GM20000 (cell line): Measurements from ENCODE around the gene PIAS4.

Experiments used
- DNase-seq: peaks from one replicate; pipeline ENCODE4 v3.0.0; 2012; ENCODE audit warnings: low spot score
- TF ChIP-seq, protein P1 (sequence below): IDR thresholded peaks from 2 replicates; pipeline ENCODE4 v1.5.1; 2012; ENCODE audit warnings: mild to moderate bottlenecking, control low read depth; ENCODE audit errors: extremely low read depth, missing control alignments

PIAS4 gene

DNA sequence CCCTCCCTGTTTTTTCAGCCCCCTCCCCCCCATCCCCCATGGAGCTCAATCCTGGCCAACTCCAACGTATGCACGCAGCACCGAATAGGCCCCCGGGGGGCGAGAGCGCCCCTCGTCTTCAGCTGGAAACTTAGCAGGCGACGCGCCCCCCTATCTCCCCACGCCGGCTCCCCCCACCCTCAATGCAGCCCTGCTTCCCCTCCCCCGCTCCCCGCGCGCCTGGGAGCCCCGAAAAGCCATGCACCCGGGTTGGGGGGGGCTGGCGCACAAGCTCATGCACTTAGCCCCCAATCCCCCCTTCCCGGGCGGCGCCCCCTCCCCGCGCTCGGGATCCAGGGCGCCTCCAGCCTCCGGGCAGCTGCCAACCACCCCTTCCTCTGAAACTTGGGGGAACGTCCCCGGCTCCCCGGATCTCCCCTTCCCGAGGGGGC lies 58.7 kb downstream of the PIAS4 start:
- no peak for DNase-seq
- TF ChIP-seq, protein P1, sequence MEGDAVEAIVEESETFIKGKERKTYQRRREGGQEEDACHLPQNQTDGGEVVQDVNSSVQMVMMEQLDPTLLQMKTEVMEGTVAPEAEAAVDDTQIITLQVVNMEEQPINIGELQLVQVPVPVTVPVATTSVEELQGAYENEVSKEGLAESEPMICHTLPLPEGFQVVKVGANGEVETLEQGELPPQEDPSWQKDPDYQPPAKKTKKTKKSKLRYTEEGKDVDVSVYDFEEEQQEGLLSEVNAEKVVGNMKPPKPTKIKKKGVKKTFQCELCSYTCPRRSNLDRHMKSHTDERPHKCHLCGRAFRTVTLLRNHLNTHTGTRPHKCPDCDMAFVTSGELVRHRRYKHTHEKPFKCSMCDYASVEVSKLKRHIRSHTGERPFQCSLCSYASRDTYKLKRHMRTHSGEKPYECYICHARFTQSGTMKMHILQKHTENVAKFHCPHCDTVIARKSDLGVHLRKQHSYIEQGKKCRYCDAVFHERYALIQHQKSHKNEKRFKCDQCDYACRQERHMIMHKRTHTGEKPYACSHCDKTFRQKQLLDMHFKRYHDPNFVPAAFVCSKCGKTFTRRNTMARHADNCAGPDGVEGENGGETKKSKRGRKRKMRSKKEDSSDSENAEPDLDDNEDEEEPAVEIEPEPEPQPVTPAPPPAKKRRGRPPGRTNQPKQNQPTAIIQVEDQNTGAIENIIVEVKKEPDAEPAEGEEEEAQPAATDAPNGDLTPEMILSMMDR, result no peak

DNA sequence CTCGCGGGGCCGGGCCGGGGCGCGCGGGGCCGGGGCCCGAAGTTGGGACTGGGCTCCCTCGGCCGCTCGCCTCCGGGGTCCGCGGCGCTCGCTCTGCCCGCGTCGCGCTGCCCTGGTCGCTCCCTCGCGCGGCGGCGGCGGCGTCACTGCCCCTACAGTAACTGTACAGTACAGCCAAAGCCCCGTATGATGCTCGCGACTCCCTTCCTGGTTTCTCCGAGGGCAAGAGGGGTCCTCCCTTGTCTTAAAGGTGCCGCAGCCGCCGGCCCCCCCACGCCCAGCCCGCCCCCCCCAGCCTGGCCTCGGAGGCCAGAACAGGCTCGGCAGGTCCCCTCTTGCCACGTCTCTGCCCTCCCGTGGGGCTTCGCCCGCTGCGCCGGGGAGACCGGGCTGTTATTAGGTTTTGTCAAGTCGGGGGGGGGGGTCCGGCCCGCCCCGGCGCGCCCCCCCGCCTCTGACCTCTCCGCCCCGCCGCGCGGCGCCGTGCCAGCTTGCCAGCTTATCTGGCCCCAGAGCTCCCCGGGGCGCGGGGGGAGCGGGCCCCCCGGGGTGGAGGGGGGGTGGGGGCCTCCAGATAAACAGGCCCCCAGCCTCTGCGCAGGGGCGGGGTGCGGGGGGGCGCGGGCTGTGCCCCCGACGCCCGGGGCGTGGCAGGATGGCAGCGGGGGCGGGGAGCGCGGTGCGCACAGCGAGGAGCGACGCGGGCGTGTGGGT lies 59.3 kb downstream of the PIAS4 start, which contains the start of gene ZBTB7A:
ZBTB7A (minus strand) TSS at position 218 of the 714 bp plus-strand sequence. CDS start 11,667 bp downstream, outside the sequence.
- peak; percentile 87 for DNase-seq
- TF ChIP-seq, protein P1, result no peak

DNA sequence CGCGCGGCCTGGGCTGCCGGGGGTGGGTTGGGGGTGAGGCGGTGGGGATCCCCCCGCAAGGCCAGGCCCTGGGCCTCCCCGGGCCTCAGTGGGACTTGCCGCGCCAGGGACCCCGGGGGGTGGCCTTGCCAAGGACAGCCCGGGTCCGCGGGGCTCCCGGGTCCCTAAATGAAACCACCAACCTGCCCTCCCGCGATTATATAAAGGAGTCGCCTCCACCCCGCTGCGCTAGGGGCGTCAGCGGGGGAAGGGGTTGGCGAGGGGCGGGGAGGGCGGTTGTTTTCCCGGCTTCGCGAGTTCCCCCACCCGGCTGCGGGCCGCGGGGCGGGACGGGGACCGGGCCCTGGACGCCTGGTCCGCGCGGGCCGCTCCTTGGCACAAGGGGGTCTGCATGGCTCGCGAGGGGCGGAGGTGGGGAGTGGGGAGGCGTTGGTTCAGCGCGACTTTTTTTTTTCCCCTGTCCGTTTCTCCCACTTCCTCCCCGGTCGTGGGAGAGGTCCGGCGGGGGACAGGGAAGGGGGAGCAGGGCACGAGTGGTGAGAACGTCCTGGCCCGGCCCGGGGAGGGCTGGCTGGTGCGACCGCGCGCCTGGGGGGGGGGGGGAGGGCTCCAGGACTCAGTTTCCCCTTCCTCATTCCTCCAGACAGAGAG lies 60.0 kb downstream of the PIAS4 start:
- peak; percentile 73 for DNase-seq
- TF ChIP-seq, protein P1, result no peak

DNA sequence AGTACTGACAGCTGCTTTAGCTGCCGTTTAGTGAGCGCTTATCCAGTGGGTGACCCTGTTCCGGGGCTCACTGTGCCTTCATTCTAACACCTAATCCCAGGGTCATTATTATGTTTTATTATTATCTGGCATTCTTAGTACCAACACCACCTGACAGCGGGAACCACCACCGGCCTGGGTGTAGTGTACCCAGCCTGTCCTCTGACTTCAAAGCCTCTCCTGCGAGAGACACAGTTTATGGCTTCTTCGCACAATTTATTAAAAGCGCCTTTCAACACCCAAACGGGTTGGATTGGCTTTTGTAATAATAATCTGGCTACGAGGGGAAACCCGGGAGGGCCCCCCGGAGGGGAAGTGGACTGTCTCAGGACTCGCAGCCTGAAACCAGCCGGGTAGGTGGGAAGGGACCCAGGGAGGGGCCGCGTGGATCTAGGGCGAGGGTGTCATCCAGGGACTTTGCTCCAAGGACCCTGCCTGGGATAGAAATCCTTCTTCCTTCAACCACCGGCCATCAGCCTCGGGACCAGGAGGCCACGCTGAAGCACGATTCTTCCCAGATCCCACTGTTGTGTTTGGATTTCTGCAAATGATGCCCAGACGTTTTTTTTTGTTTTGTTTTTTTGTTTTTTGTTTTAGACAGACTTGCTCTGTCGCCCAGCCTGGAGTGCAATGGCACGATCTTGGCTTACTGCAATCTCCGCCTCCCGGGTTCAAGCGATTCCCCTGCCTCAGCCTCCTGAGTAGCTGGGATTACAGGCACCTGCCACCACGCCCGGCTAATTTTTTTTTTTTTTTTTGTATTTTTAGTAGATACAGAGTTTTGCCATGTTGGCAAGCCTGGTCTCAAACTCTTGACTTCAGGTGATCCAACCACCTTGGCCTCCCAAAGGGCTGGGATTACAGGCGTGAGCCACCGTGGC lies 60.8 kb downstream of the PIAS4 start:
- peak; percentile 17 for DNase-seq

DNA sequence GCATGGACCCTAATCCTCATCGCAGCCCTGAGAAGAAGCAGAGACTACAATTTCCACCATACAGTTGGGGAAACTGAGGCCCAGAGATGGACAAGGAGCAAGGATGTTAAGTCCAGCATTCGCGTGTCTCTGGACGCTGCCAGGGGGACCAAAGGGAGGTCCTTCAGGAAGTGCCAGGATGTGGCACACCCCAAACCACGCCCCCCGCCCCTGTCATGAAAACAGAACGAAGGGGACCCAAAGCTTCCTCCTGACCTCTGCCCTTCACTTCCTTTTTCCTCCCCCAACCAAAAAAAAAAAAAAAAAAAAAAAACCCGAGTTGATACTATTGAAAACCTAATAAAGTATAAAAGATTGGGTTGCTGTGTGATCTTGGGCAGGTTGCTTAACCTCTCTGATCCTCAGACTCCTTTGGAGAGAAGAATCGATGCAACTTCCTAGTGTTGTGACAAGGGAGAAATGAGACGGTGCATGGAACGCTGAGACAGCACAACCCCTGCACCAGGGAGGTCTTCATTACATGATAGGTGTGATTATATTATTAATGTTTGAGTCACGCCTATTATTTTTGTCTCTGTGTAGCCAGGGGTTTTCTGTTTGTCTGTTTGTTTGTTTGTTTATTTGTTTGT lies 61.9 kb downstream of the PIAS4 start:
- no peak for DNase-seq
- TF ChIP-seq, protein P1, result no peak

More for the DNA sequence above, 60.8 kb downstream of the PIAS4 start:
- TF ChIP-seq, protein P1, result no peak

DNA sequence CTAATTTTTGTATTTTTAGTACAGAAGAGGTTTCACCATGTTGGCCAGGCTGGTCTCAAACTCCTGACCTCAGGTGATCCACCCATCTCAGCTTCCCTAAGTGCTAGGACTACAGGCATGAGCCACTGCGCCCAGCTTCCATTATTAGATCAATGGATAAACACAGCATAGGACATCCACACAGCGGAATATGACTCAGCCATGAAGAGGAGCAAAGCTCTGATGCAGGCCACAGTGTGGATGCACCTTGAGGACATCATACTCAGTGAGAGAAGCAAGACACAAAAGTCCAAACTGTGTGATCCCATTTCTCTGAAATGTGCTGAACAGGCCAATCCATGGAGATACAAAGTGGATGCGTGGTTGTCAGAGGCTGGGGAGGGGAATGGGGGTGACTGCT lies 64.1 kb downstream of the PIAS4 start:
- TF ChIP-seq, protein P1, result no peak
- DNase-seq, result no peak
